GM18511 (cell line): ENCODE data around the gene MBD4.
A peak's percentile ranks its signal among the peaks of the same experiment; 100 is the strongest.
"Not testable (repeated sequence)": the region's sequence is repeated elsewhere in the genome, so short reads cannot be mapped to it uniquely, and the experiment has no call there.

Experiments
- ATAC-seq: cut with Tn5 transposase; IDR thresholded peaks from one replicate; pipeline ENCODE4 v1.9.1; 2021; ENCODE audit warnings: mild to moderate bottlenecking, moderate library complexity; ENCODE audit not compliant: unreplicated experiment

Gene MBD4

DNA sequence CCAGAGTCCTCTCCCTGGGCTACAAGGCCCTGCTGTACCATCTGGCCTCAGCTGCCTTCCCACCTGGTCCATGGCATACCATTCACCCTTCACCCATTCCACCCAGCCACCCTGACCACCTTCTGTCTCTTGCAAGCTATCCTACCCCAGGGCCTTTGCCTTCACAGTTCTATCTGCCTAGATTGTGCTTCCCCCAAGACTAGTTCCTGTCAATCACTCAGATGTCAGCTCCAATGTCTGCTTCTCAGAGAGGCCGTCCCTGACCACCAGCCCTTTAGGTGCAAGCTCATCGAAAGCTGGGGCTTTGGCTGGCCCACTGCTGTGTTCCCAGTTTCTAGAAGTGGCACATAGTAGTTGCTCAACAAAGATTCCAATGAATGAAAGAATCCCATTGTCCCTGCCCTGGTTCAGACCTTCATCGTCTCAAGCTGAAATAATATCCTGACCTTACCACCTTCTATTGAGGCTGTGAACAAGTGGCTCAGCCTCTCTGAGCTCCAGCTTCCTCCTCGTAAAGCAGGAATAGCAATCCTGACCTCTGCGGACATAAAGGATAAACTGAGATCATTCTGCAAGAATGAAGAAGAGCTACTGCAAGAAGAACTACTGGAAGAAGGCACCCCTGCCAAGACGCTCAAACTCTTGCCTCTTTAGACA is 27.1 kb downstream of the MBD4 start:
- ATAC-seq = no peak

DNA sequence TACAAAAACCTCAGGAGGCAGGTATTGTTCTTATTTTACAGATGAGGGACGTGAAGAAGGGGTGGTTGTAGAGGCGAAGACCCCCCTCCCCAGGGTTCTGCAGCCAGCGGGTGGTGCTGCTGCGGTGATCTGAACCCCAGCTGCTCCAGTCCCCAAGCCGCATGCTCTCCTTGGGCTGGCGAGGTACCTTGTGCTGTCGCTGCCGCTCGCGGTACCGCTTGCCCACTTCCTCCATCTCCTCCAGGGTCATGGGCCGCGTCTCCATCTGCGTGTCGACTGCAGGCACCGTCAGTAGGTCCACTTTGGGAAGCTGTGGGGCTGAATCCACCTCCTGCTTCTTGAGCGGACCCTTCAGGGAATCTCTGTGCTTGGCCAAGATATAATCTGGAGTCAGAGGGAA is 28.8 kb downstream of the MBD4 start:
- no peak for ATAC-seq

DNA sequence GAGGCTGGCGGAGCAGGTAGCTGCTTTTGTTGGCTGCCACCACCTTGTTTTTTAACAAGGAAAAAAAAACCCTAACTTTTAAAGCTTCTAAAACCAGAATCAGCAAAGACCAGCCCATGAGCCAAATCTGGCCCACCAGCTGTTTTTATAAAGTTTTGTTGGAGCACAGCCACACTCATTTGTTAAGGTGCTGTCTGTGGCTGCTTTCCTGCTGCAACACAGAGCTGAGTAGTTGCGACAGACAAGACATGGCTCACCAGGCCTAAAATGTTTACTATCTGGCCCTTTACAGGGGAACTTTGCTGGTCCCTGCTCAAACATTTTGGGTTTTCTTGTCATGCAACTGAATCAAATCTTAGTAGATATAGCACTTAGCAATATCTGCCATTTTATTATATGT is 30.2 kb downstream of the MBD4 start:
- ATAC-seq = no peak

DNA sequence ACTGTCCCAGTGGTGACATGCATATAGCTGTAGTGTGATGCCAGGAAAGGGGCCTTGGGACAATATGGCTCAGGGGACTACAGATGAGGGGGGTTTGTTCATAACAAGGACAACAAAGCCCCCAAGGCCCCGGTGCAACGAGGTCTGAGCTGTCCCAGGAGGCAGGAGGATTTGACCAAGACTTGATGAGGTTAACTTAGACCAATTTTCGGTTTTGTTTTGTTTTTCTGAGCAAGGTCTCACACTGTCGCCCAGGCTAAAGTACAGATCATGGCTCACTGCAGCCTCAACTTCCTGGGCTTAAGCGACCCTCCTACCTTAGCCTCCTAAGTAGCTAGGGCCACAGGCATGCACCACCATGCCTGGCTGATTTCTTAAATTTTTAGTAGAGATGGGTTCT is 35.1 kb downstream of the MBD4 start:
- no peak for ATAC-seq

DNA sequence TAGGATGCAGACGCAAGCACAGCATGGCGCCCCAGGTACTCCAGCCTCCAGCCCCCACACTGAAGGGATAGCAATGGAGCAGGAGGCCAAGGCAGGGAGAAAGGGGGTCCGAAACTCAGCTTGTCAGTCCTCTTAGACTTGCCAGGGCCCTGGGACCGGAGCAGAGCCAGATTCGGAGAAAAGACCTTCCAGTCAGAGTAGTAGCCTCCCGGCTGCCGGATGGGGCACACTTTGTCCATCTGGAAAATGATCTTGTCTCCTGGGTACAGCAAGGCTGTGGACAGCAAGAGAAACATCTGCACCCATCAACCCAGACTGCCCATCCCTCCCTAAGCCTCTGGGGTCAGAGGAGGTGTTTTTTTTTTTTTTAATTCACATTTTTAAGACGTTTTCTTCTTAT is 35.6 kb downstream of the MBD4 start:
- no peak for ATAC-seq

DNA sequence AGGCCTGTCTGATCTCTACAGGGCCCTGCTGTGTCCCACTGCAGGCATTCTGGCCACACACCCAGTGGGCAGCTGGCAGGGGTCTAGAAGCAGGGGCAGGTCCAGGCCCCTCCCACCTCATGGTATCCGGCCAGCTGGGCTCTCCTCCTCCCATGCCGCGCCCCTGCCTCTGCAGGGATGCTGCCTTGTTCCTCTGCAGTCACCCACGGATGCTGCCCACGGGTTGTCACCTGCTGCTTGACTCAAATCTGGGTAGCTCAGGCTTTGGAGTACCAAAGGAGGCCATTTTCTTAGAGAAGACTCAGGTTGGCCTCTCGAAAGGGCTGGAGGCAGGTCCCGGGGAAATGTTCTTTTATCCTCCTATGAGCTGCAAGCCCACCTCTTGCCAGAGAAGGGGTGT is 36.3 kb downstream of the MBD4 start:
- no peak for ATAC-seq

DNA sequence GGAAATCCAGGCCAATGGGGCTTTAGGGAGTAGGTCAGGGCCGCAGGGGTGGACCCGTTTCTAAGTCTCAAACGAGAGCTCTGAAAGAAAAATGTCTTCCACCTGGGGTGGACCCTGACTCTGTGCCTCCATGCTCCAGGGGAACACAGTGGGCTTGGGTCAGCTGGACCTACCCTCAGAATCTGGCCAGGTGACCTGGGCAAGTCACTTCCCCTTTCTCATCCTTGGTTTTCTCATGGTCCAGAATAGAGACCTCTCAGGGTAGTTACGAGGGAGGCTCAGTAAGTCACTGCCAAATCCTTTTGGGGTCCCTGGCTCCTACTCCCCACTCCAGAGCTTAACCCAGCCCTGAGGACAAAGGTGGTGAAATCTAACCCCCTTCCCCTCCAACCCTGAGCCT is 37.1 kb downstream of the MBD4 start:
- no peak for ATAC-seq

DNA sequence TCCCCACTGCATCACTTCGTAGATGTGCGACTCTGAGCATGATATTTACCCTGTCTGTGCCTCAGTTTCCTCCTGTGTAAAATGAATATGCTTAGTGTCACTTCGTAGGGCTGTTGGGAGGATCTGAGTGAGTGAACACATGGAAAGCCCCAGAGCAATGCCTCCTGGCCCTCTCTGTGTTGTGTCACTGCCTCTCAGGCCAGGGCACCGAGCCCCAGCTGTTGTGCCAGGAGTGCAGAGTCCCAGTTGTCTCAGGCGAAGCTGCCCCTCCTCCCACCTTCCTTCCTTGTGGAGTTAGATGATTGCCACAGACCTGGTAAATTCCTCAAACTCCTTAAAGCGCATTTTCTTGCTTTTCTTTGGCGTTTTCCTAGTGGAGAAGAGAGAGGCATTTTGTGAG is 37.5 kb downstream of the MBD4 start:
- no peak for ATAC-seq

DNA sequence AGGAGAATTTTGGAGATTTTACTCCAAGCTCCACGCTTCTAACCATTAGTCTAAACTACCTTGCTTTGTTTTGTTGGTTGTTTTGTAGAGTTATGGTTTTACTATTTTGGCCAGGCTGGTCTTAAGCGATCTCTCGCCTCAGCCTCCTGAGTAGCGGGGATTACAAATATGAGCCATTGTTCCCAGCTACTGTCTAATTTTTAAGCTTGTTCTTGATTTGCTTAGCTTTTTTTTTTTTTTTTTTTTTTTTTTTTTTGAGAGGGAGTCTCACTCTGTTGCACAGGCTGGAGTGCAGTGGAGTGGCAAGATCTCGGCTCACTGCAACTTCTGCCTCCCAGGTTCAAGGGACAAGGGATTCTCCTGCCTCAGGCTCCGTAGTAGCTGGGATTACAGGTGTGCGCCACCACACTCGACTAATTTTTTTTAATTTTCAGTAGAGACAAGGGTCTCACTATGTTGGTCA is 39.8 kb downstream of the MBD4 start:
- ATAC-seq = no peak

DNA sequence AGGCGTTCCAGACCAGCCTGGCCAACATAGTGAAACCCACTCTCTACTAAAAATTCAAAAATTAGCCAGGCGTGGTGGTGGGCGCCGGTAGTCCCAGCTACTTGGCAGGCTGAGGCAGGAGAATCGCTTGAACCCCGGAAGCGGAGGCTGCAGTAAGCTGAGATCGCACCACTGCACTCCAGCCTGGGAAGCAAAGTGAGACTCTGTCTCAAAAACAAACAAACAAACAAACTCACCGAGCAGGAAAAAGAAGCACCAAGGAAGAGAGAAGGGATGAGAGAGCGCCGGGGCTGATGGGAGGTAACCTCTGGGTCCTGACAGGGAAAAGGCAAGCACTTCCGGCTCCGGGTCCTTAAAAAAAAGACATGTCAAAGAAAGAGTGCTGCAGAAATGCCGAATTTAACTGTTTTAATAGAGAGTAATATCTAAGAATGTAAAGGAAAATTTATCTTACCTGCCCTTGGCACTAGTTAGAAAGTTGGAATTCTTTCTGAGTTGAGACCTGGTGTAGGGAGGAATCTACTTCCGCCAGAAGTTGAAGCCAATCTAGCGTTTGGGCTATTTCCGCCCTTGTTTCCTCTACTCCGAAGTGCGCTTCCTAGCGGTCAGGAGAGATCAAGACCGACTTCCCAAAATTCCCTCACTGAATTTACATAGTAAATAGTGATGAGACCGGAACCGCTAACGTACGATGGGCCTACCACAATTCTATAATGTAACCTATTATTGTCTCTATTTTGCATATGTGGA is 40.4 kb downstream of the MBD4 start:
- ATAC-seq = peak; percentile 87

DNA sequence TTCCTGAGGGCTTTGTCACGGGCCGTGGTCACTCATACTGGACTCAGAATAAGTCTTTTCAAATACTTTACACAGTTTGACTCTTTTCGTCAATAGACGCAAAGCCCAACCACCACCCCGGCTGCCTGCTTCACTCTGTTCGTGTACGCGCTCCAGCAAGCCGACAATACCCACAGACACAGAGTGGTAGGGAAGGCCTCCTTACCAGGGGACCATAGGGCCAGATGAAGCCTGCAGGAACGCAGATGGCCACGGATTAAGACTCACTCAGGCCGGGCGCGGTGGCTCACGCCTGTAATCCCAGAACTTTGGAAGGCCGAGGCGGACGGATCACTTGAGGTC is 41.0 kb downstream of the MBD4 start:
- ATAC-seq = peak; percentile 31

DNA sequence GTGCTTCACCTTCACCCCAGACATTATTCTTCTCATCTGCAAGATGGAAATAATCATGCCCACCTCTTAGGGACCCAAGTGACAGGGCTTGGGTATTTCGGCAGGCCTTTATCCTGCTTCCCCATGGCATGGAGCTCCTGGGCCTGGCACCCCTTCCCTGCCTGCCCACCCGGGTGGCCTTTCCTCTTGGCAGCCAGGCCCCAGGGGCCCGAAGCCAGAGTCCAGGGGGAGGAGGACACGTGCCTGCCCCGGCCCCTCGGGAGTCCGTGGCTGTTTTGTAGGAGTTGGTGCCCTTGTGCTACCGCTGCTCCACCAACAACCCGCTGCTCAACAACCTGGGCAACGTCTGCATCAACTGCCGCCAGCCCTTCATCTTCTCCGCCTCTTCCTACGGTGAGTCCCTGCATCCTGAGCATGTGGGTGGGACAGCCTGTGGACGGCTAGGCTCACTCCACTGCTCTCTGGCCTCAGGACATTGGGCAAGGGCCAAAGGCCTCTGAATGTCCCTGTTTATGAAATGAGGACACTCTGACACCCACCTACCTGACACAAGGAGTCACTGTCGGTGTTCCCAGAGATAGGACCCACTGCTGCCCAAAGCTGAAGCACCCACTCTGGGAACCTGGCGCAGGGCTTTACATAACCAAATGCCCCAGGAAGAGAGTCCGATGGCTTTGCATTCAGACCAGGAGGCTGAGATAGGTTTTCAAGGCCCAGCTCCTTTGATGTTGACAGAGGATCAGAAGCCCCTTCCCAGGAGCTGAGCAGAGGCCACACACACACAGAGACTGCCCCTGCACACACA is 45.8 kb downstream of the MBD4 start:
- ATAC-seq = not testable (repeated sequence)

DNA sequence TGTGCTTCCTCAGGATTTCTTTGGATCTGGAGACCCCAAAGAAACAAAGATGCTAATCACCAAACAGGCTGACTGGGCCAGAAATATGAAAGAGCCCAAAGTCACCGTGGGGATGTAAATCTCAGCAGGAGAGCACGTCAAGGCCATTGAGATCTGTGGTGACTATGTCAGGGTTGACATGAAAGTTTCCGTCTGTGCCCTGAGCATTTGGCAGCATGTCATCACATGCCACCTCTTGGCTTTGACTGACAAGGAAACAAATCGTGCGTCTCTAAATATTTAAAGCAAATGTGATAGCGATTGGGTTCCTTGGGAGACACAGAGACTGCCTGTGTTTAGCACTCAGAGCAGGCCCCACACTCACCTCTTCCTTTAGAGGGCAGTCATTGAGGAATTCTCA is 46.5 kb downstream of the MBD4 start:
- ATAC-seq = no peak

DNA sequence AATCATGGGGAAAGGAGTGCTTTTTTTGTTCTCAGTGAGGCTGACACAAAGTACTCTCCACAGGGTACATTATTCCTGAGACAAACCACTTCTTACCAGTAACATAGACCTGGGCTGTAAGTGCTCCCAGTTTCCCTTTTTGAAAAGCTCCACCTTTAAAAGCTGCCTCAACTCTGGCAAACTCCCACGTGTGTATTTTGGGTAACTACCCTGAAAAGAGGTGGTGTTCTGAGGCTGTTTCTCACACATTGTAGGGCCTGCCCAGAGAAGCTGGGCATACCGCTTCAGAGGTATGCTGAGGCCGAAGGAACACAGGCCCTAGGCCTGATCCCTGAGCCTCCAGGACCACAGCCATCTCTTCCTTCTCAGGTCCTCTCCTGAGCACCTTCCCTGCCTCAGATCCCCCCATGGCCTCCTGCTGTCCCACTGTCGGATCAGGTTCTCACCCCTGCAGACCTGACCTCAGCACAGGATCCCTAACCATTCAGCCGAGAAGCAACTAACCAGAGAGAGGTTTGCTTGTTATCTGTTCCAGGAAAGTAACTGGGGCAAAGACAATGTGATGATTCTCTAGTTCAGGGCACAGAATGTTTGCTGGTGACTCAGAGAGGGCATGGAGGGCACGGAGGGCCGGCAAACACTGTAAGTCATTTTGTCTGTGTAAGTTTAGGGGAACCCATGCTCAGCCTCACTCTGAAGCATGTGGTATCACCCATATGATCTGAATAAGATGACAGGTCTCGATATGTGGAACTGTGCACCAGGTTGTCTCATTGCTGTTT is 47.5 kb downstream of the MBD4 start:
- ATAC-seq = not testable (repeated sequence)

DNA sequence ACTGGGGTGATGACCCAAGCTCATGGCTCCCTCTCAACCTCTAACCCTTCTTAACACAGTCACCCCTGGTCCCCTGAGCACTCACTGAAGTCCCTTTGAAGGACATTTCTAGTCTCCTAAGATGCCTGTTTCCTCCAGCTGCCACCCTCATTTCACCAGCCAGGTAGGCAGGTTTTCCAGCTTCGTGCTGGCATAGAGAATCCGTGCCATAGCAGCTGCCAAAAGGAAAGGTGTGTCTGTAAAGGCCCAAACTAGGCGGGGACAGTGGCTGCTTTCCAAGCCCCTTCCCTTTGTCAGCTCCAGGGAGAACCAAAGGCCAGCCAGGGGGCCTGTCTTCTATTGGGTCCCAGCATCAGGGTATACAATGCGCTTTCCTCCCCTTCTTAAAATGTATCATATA is 48.2 kb downstream of the MBD4 start:
- ATAC-seq = not testable (repeated sequence)

DNA sequence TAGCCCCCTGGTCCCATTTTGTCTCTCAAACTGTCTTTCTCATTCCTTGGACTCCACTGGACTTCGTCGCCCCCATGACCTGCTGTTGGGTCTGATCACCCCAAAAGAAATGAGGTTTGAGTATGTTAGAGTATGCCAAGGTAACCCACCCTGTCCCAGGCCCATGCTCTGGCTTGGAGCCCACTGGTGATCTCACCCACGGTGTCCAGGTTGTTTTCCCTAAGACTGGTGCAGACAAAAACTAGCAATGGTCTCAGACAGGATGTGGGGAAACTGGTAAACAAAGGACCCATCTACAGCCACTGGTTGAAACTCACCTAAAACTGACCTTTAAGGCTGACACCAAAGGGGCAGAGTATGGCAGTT is 50.2 kb downstream of the MBD4 start:
- no peak for ATAC-seq

DNA sequence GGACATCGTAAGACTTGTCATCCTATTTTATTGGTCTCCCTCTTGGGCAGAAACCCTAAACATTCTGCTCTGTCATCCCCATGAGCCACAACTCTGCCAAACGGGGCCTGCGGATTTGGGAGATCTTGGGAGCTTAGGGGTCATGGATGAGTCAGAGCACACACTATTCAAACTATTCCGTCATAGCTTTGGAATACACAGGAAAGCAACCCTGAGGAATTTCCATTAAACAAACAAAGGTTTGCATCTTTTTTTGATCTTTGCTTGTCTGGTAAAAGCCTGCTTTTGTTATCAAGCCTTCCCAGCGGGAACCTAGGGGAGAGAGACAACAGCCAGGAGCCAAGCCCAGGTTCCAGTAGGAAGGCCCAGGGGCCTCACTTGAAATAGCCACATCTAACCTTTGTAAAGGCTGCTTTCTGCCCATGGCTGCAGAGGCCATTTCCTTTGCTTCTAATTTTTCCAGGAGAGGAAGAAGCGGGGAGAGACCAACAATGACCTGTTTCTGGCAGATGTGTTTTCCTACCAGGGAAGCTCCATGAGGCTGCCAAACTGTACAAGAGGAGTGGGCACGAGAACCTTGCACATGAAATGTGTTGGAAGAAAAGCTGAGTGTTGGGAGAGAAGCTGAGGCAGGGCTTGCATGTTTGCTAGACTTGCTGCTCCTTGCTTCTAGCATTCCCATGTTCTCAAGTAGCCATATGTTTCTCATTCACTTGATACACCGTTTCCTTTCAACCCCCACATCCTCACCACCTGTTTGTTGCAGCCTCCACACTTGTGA is 50.8 kb downstream of the MBD4 start:
- ATAC-seq = not testable (repeated sequence)

DNA sequence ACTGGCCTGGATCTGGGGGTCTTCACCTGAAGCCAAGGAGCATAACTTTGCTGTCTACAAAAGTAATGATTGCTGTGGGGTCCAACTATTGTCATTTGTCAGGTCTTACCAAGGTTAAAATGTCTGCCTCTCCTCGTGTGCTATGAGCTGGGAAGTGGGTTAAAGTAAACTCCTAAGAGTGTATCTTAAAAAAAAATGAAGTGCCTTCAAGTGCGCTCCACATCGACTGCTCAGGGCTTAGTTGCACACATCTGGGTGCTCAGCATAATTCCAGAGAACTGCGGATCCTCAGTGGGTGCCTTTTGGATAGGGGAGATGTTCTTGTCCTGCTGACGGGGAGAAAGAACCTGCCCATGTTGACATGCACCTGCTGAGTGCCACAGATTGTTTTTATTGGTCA is 52.3 kb downstream of the MBD4 start:
- no peak for ATAC-seq

DNA sequence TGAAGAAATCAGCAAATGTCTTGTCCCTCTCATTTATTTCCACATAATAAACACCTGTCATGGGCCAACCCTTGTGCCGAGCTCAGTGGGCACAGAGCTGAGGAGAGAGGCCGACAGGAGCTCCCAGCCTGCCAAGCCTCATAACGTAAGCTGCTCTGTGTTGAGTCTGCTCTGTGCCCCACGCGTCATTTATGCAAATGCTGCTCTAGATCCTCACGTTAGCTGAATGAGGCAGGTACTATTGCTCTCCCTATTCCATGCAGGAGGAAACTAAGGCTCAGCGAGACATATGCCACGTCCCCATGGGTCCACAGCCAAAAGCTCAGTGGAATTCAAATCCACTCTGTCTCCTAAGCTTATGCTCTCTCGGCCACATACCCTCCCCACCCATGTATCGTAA is 52.8 kb downstream of the MBD4 start:
- ATAC-seq = no peak

DNA sequence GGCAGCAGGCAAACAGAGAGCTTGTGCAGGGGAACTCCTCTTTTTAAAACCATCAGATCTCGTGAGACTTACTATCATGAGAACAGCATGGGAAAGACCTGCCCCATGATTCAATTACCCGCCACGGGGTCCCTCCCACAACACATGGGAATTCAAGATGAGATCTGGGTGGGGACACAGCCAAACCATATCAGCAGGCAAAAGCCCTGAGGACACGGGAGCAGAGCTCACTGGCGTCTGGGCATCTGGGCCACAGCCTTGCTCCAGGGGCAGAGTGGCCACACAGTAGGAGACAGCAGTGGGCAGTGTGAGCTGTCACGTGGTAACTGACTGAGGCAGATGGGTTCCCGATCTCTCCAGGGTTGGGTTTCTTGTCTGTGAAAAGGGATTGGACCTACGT is 54.2 kb downstream of the MBD4 start:
- not testable (repeated sequence) for ATAC-seq
